Natural killer cell treated with Interleukin-12 subunit alpha and Interleukin-12 subunit beta and Interleukin-15 and Interleukin-18, amount 100 ng/mL, for 72 hours (primary cell): ENCODE results near the gene C10orf105. TPM values are rescaled to one million over a fixed set of nuclear protein-coding genes. Genes with fewer than 3 reads are reported as not detected.

Experiments used
- ATAC-seq, 2 donors: fragments of 150-1000 bp; cut with Tn5 transposase in 1 of 2; sonication (Bioruptor Pico), chemical (Tn5 transposase) in 1 of 2; 2 replicates each; pipeline ENCODE4 v1.10.0; 2021
- DNase-seq: peaks from one replicate; pipeline ENCODE4 v3.0.0; 2022; ENCODE audit warnings: low spot score
- H3K27ac Mint-ChIP-seq, 2 donors: 1 replicate in 1 of 2; 2 replicates in 1 of 2; pipeline ENCODE4 v1.8.0; 2022; ENCODE audit warnings: mixed read lengths in 2 of 2, mild to moderate bottlenecking in 1 of 2, moderate library complexity in 1 of 2
- H3K27me3 Mint-ChIP-seq, 2 donors: 1 replicate in 1 of 2; 2 replicates in 1 of 2; pipeline ENCODE4 v1.8.0; 2022; ENCODE audit warnings: mixed read lengths in 2 of 2
- H3K36me3 Mint-ChIP-seq: one replicate; pipeline ENCODE4 v1.8.0; 2022; ENCODE audit warnings: mixed read lengths
- H3K4me1 Mint-ChIP-seq, 2 donors: 1 replicate in 1 of 2; 2 replicates in 1 of 2; pipeline ENCODE4 v1.8.0; 2022; ENCODE audit warnings: low read depth in 2 of 2, mixed read lengths in 2 of 2, mild to moderate bottlenecking in 1 of 2
- H3K4me3 Mint-ChIP-seq: one replicate; pipeline ENCODE4 v1.8.0; 2022; ENCODE audit warnings: mixed read lengths
- H3K9me3 Mint-ChIP-seq: 2 replicates; pipeline ENCODE4 v1.8.0; 2022; ENCODE audit warnings: mixed read lengths
- total RNA-seq, 2 donors: library from RNA; stranded (reverse); gene quantifications; one replicate each; pipeline ENCODE4 v1.2.3, GENCODE V29; 2022

The C10orf105 gene
- total RNA-seq, 2 donors from 2014 or later: not detected

DNA sequence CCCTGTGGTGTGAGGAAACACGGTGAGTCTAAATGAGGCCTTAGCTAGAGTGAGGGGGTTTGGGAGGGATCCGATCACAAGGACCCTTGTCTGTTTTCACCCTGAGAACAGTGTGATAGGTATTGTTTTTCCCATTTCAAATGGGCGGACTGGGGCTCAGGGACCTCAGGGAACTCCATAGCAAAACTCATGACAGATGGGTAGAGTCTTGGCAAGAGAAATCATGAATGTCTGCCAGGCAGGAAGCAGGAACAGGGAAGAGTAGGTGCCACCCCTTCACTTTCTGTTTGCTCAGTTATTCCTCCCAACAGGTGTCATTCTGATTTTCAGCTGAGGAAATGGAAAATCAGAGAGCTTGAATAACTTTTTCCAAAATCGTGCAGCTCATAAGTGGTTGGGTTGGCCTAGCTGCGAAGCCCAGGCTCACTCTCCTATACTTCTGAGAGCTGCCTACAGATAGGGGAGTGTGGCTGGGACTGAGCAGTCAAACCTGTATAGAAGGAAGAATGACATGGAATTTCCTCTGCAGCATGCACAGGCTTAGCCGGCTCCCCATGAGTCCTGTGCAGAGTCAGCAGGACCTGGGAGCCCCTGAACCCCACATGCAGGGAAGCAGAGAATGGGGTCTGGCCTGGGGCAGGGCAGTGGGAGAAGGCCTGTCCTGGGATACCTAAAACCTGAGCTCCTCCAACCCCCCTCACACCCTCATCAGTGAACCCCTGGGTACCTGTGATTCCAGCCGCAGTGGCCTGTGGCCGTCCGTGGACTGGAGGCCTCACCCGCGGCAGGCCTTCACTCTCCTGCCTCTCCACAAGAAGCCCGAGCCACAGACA lies 17.6 kb upstream of the C10orf105 start:
- no peak for ATAC-seq
- DNase-seq: no peak
- Mint-ChIP-seq H3K36me3 (no peaks in the 10 kb centered on the region), H3K27ac (peak overlapping the region; percentile 83 to 86), H3K27me3 (no peaks in the 10 kb centered on the region), H3K9me3 (no peaks in the 10 kb centered on the region), H3K4me1 (peaks cover 64 to 67% of the 10 kb centered on the region in 2 donors), H3K4me3 (no peak overlapping the region)

DNA sequence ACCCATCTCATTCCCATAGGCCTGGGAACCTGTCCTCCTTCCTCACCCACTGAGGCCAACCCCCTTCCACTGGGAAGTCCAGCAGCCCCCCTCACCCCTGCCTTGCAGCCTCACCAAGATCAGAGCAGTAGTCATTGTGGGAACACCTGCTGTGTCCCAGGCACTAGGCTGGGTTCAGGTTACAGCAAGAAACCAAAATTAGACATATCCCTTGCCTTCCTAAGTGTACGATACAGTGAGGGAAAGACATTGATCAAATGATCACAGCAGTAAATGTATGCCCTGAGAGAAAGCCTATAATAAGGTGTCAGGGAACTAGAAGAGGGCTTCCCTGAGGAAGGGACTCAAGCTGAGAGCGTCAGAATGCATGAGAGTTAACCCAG lies 17.0 kb upstream of the C10orf105 start:
- no peak for DNase-seq

GRCh38 chr10:71735709-71736569 lies 16.4 kb upstream of the C10orf105 start:
- peak overlapping the region; percentile 83 to 86 for H3K27ac Mint-ChIP-seq
- H3K36me3 Mint-ChIP-seq: no peaks in the 10 kb centered on the region
- DNase-seq (peak; percentile 79), ATAC-seq (peak; percentile 65 to 87)
- H3K4me3 Mint-ChIP-seq: peak overlapping the region; percentile 12
- peaks cover 56 to 61% of the 10 kb centered on the region in 2 donors for H3K4me1 Mint-ChIP-seq
- H3K9me3 Mint-ChIP-seq: no peaks in the 10 kb centered on the region
- no peaks in the 10 kb centered on the region for H3K27me3 Mint-ChIP-seq

More for the DNA sequence above, 17.0 kb upstream of the C10orf105 start:
- Mint-ChIP-seq H3K9me3 (no peaks in the 10 kb centered on the region), H3K36me3 (no peaks in the 10 kb centered on the region), H3K27ac (peak overlapping the region; percentile 83 to 86), H3K4me1 (peaks cover 62 to 67% of the 10 kb centered on the region in 2 donors), H3K27me3 (no peaks in the 10 kb centered on the region), H3K4me3 (no peak overlapping the region)
- no peak for ATAC-seq

DNA sequence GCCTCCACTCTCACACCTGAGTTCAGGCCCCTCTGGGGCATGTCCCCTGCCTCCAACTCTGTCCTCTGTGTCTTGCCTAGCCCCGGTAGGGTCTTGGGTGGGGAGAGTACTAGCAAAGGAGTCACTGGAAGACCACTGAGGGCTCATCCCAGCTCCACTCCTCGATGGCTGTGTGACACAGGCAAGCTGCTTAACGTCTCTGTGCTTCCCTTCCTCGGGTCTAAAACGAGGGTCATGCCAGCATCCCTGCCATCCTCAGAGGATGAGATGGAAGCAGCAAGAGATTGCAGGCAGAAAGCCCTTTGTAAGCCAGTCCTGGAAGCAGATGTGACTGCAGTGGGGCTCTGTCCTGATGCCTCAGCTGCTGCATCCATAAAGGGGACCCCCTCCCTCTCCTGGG lies 15.2 kb upstream of the C10orf105 start:
- ATAC-seq (no peak), DNase-seq (no peak)
- Mint-ChIP-seq H3K9me3 (no peaks in the 10 kb centered on the region), H3K4me1 (peaks cover 44 to 50% of the 10 kb centered on the region in 2 donors), H3K36me3 (no peaks in the 10 kb centered on the region), H3K27me3 (no peaks in the 10 kb centered on the region), H3K27ac (peak overlapping the region; percentile 83 to 86), H3K4me3 (no peak overlapping the region)

- no peaks in the 10 kb centered on the region for H3K27me3 Mint-ChIP-seq
- ATAC-seq (no peak), DNase-seq (no peak)
- peak overlapping the region in 1 of 2 donors; percentile 44 for H3K27ac Mint-ChIP-seq
- no peak overlapping the region for H3K4me3 Mint-ChIP-seq
- H3K36me3 Mint-ChIP-seq: no peaks in the 10 kb centered on the region
- H3K9me3 Mint-ChIP-seq: no peaks in the 10 kb centered on the region
- peaks cover 57 to 63% of the 10 kb centered on the region in 2 donors for H3K4me1 Mint-ChIP-seq
Observed at GRCh38 chr10:71731791-71732190, 12.2 kb upstream of the C10orf105 start.

GRCh38 chr10:71729161-71729636 lies 9.6 kb upstream of the C10orf105 start:
- DNase-seq (no peak), ATAC-seq (no peak)
- Mint-ChIP-seq H3K27ac (peak overlapping the region; percentile 33 to 56), H3K9me3 (no peaks in the 10 kb centered on the region), H3K4me3 (peak overlapping the region; percentile 22), H3K4me1 (peaks cover 55 to 58% of the 10 kb centered on the region in 2 donors), H3K27me3 (no peaks in the 10 kb centered on the region), H3K36me3 (no peaks in the 10 kb centered on the region)

- peaks cover 50 to 52% of the 10 kb centered on the region in 2 donors for H3K4me1 Mint-ChIP-seq
- peak; percentile 48 to 53 for ATAC-seq
- peak overlapping the region; percentile 74 for H3K4me3 Mint-ChIP-seq
- DNase-seq: no peak
- H3K27ac Mint-ChIP-seq: peak overlapping the region; percentile 86 to 89
- no peaks in the 10 kb centered on the region for H3K27me3 Mint-ChIP-seq
- no peaks in the 10 kb centered on the region for H3K9me3 Mint-ChIP-seq
- H3K36me3 Mint-ChIP-seq: no peaks in the 10 kb centered on the region
Observed at GRCh38 chr10:71727738-71728737, 8.5 kb upstream of the C10orf105 start.

DNA sequence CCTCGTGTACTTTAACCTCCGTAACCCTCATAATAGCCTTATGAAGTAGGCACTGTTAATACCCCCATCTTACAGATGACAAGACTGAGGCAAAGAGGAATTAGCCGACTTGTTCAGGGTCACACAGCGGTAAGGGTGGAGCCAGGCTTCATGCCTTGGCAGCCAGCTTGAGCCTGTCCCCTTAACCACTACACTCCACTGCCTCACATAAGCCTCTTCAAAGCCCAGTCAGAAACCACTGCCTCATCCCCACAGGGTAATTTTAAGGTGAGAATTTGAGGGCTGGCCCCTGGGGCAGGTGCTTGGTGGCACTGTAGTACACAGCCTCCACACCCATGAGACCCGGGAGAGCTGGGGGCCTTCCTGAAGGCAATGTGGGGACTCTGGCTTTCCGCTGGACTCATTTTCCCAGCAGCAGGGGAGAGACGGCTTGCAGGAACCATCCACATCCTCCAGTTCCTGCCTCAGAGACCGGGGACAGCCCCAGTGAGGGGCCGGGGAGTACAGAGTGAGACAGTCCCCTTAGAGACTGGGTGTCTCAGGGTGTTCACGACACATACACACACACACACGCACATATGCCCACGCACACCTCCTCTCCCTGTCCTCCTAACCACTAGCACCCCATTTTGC lies 7.6 kb upstream of the C10orf105 start:
- no peaks in the 10 kb centered on the region for H3K9me3 Mint-ChIP-seq
- ATAC-seq: peak; percentile 69 to 77
- no peaks in the 10 kb centered on the region for H3K27me3 Mint-ChIP-seq
- no peaks in the 10 kb centered on the region for H3K36me3 Mint-ChIP-seq
- peak overlapping the region; percentile 86 to 89 for H3K27ac Mint-ChIP-seq
- H3K4me3 Mint-ChIP-seq: peak overlapping the region; percentile 74
- DNase-seq: no peak
- H3K4me1 Mint-ChIP-seq: peaks cover 43 to 46% of the 10 kb centered on the region in 2 donors

- Mint-ChIP-seq H3K4me3 (peak overlapping the region; percentile 74), H3K4me1 (peaks cover 42 to 44% of the 10 kb centered on the region in 2 donors), H3K36me3 (no peaks in the 10 kb centered on the region), H3K9me3 (no peaks in the 10 kb centered on the region), H3K27me3 (no peaks in the 10 kb centered on the region), H3K27ac (peak overlapping the region; percentile 86 to 89)
- DNase-seq: no peak
- peak in 1 of 2 donors; percentile 13 for ATAC-seq
Observed at GRCh38 chr10:71726580-71727104, 7.1 kb upstream of the C10orf105 start.

- H3K36me3 Mint-ChIP-seq: no peaks in the 10 kb centered on the region
- H3K4me1 Mint-ChIP-seq: peaks cover 43 to 44% of the 10 kb centered on the region in 2 donors
- peak overlapping the region; percentile 74 for H3K4me3 Mint-ChIP-seq
- ATAC-seq (peak; percentile 39 to 54), DNase-seq (no peak)
- no peaks in the 10 kb centered on the region for H3K27me3 Mint-ChIP-seq
- no peaks in the 10 kb centered on the region for H3K9me3 Mint-ChIP-seq
- peak overlapping the region; percentile 86 to 89 for H3K27ac Mint-ChIP-seq
Observed at GRCh38 chr10:71725998-71726579, 6.5 kb upstream of the C10orf105 start.

- no peaks in the 10 kb centered on the region for H3K36me3 Mint-ChIP-seq
- H3K27me3 Mint-ChIP-seq: no peaks in the 10 kb centered on the region
- peaks cover 43 to 44% of the 10 kb centered on the region in 2 donors for H3K4me1 Mint-ChIP-seq
- DNase-seq: no peak
- no peaks in the 10 kb centered on the region for H3K9me3 Mint-ChIP-seq
- H3K4me3 Mint-ChIP-seq: no peak overlapping the region
- peak overlapping the region in 1 of 2 donors; percentile 89 for H3K27ac Mint-ChIP-seq
- ATAC-seq: no peak
Observed at GRCh38 chr10:71725249-71725648, 5.7 kb upstream of the C10orf105 start.

GRCh38 chr10:71724539-71724938 lies 5.0 kb upstream of the C10orf105 start:
- Mint-ChIP-seq H3K9me3 (no peaks in the 10 kb centered on the region), H3K27me3 (no peaks in the 10 kb centered on the region), H3K27ac (no peak overlapping the region), H3K4me3 (no peak overlapping the region), H3K36me3 (no peaks in the 10 kb centered on the region), H3K4me1 (peaks cover 43 to 44% of the 10 kb centered on the region in 2 donors)
- ATAC-seq (no peak), DNase-seq (no peak)
